K562 (cell line): ENCODE data around the gene SLC37A3.

ENCODE experiments used
- ELF4 ChIP-seq: fragments of 450-650 bp; formaldehyde crosslinking; IDR thresholded peaks from 2 replicates; pipeline ENCODE4 v1.4.0; 2022; ENCODE audit warnings: missing genetic modification characterization
- FUS ChIP-seq: fragments of 200-400 bp; formaldehyde crosslinking; optimal IDR thresholded peaks from 2 replicates; pipeline ENCODE3; 2017; ENCODE audit warnings: low read depth, low read length
- JUNB ChIP-seq: fragments of 450-650 bp; formaldehyde crosslinking; conservative IDR thresholded peaks from 2 replicates; pipeline ENCODE4 v1.4.0; 2020; ENCODE audit warnings: mild to moderate bottlenecking
- NEUROD1 ChIP-seq: fragments of 150-350 bp; IDR thresholded peaks from 2 replicates; pipeline ENCODE4 v1.6.1; 2014; ENCODE audit warnings: borderline replicate concordance, low read length, low read depth; ENCODE audit not compliant: partially characterized antibody
- NR3C1 ChIP-seq: sonication (generic); formaldehyde crosslinking; IDR thresholded peaks from 2 replicates; pipeline ENCODE4 v1.8.1; 2022; ENCODE audit warnings: missing genetic modification reagents
- TBL1XR1 ChIP-seq, 2 experiments: IDR thresholded peaks; 2 replicates each; pipeline ENCODE4 v1.6.1; 2012; ENCODE audit warnings: improper control_type of control experiment in 2 of 2, low read length in 2 of 2, mild to moderate bottlenecking in 1 of 2
- TFE3 ChIP-seq: fragments of 450-650 bp; formaldehyde crosslinking; IDR thresholded peaks from 2 replicates; pipeline ENCODE4 v1.4.0; 2020; ENCODE audit warnings: mild to moderate bottlenecking, mixed read lengths
- ZNF644 ChIP-seq: fragments of 200-800 bp; sonication (Bioruptor generic); IDR thresholded peaks from 2 replicates; pipeline ENCODE4 v1.6.1; 2016; ENCODE audit warnings: low read depth, missing genetic modification characterization, missing compliant biosample characterization

- no peak for TF ChIP-seq NR3C1
- no peak for TF ChIP-seq ELF4
- TF ChIP-seq TFE3 (CRISPR knock-in tag): no peak
- no peak for TF ChIP-seq NEUROD1
- no peak for TF ChIP-seq ZNF644 (tag)
- no peak for TF ChIP-seq JUNB (CRISPR knock-in tag)
- no peak for TF ChIP-seq FUS
- no peak for TF ChIP-seq TBL1XR1 (IDR thresholded peaks at IDR 0.05; ENCODE audit: low read length in 2 of 2)
These were observed 17.0 kb upstream of the SLC37A3 start for GRCh38 chr7:140415361-140415760.
